Measurements from ENCODE around the gene ANKRD44.

- TF ChIP-seq CTCF (conservative IDR thresholded peaks at IDR 0.05; ENCODE audit: low read depth, low read length) (no peak), EZH2 (IDR thresholded peaks at IDR 0.05; ENCODE audit: low read length, unreplicated experiment) (no peak)
Measured at GRCh38 chr2:197057959-197058358, 252.6 kb downstream of the ANKRD44 start.

All from PC-3 (cell line).